GM10248 (cell line): ENCODE data around the gene ZNF593OS.

Experiments used
- CTCF ChIA-PET: fragments of 300-600 bp; sonication (Branson Sonifier 250); formaldehyde crosslinking; extraction: SDS; loops from one replicate; lab custom pipeline; 2021; ENCODE audit warnings: antibody characterized with exemption; lab: Yijun Ruan, JAX
- POLR2A ChIA-PET: fragments of 350-650 bp; sonication (Branson Sonifier 250); formaldehyde crosslinking; extraction: SDS; loops from one replicate; lab custom pipeline; 2020; ENCODE audit warnings: antibody characterized with exemption; lab: Yijun Ruan, JAX
- DNase-seq: peaks from one replicate; pipeline ENCODE4 v3.0.0; 2012; ENCODE audit errors: extremely low spot score
- TF ChIP-seq, protein P1 (sequence below): IDR thresholded peaks from 2 replicates; pipeline ENCODE4 v1.5.1; 2012; ENCODE audit warnings: mild to moderate bottlenecking, low read depth; ENCODE audit errors: extremely low read depth, missing control alignments, control extremely low read depth

ZNF593OS gene

DNA sequence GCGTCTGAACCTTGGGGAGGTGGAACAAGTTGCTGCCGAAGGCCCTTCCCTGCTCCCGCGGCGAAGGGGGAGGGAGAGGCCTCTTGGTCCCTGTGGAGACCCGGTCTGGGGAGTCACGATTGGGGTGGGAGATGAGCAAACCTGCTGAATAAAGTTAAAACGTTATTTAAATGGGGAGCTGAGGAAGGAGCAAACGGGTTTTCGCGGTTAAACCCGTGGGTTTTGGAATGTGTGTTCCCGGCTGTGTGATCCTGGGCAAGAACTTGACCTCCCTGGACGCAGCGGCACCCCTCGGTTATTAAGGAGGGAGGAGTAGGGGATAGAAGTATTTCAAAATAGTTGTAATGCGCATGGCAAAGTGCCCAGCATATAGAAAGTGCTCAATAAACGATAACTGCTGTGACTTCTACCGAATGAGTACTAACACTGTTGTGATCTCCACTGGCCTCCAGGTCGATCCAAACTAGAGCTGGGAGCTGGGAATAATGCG is 9.4 kb downstream of the ZNF593OS start:
- TF ChIP-seq, protein P1, sequence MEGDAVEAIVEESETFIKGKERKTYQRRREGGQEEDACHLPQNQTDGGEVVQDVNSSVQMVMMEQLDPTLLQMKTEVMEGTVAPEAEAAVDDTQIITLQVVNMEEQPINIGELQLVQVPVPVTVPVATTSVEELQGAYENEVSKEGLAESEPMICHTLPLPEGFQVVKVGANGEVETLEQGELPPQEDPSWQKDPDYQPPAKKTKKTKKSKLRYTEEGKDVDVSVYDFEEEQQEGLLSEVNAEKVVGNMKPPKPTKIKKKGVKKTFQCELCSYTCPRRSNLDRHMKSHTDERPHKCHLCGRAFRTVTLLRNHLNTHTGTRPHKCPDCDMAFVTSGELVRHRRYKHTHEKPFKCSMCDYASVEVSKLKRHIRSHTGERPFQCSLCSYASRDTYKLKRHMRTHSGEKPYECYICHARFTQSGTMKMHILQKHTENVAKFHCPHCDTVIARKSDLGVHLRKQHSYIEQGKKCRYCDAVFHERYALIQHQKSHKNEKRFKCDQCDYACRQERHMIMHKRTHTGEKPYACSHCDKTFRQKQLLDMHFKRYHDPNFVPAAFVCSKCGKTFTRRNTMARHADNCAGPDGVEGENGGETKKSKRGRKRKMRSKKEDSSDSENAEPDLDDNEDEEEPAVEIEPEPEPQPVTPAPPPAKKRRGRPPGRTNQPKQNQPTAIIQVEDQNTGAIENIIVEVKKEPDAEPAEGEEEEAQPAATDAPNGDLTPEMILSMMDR: no peak
- no peak for DNase-seq
- ChIA-PET CTCF (interaction anchor here (1.2 to 1.8 kb wide), 4 partner anchors 16 to 126 kb away, joined by 4 to 6 read pairs (median 4); partner anchors contain the start of gene PDIK1L), POLR2A (no interaction called here)

DNA sequence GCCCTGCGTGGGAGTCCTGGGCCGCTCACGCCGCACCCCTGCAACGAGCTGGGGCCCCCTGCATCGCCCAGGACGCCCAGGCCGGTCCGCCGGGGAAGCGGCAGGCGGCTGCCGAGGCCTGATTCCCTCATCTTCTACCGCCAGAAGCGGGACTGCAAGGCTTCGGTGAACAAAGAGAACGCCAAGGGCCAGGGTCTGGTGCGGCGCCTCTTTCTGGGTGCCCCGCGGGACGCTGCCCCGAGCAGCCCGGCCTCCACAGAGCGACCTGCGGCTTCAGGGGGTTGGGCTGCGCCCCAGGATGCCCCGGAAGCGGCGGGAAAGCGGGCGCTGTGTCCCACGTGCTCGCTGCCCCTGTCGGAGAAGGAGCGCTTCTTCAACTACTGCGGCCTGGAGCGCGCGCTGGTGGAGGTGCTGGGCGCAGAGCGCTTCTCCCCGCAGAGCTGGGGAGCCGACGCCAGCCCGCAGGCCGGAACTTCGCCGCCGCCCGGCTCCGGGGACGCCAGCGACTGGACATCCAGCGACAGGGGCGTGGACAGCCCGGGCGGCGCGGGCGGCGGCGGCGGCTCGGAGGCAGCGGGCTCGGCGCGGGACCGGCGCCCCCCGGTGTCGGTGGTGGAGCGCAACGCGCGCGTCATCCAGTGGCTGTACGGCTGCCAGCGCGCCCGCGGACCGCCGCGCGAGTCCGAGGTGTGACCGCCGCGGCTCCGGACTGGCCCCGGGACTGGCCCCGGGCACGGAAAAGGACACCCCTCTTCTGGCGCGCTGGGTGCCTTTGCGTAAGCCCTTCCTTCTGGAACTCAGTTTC is 10.0 kb downstream of the ZNF593OS start:
- TF ChIP-seq, protein P1: peak; percentile 26
- CTCF ChIA-PET: interaction anchor here (1.2 to 1.5 kb wide), 2 partner anchors 17 to 49 kb away, joined by 4 read pairs; partner anchors contain the start of gene PDIK1L

DNA sequence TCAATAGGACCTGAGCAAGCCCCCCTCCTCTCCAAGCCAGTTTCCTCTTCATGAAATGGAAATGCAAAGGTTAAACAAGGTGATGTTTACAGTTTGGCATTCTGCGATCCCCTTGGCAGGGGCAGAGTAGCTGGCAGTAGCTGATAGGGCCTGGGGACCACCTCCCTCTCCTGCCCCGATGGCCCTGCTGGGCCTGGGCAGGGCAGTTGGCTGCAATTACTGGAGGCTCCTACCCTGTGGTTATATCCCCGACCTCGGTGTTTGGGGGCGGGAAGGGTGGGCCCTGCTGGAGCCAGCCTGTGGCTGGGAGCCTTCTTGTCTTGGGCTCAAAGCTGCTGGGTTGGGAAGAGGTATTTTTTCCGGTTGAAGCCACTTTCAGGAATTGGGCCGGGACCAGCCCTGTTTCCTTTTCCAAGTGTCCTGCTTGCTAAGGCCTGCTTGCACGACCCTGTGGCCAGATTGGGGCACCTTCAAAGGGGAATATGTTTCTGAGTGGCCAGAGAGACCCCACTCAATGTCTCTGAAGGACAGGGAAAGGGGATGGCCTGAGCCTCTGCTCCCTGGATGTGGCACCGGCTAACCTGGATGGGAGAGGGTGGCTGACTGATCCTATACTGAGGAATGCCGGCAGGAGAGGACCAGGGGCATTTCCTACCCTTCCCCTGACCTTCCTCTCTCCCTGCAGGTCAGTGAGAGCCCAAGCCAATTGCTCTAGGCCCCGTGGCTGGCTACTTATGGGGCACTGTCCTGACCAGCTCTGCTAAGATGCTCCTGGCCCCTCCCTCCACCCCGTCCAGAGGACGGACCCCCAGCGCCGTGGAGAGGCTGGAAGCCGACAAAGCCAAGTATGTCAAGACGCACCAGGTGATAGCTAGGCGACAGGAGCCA is 10.9 kb downstream of the ZNF593OS start:
- TF ChIP-seq, protein P1: no peak
- POLR2A ChIA-PET: no interaction called here
- no peak for DNase-seq
- CTCF ChIA-PET: interaction anchor here (1.2 to 1.5 kb wide), 2 partner anchors 16 to 49 kb away, joined by 4 read pairs; partner anchors contain the start of gene PDIK1L

More for the DNA sequence above, 10.0 kb downstream of the ZNF593OS start:
- no peak for DNase-seq
- POLR2A ChIA-PET: no interaction called here

DNA sequence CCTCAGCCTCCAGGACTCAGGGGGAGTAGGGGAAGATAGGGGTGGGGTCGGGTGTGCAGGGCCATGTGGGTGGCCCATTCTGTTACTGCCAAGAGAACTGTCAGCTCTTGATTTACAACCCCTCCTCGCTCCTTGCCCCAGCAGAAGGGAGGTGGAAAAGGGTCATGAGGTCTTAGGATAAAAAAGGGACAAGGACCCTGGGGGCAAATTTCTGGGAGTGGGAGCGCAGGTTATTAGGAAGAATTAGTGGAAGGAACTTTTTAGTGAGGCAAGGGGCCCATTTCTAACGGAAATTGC is 11.9 kb downstream of the ZNF593OS start:
- ChIA-PET POLR2A (no interaction called here), CTCF (interaction anchor here (3.4 kb wide), 1 partner anchor 10 kb away, joined by 19 read pairs; the partner anchor contains the start of gene ZNF593)
- no peak for DNase-seq
- TF ChIP-seq, protein P1: no peak

DNA sequence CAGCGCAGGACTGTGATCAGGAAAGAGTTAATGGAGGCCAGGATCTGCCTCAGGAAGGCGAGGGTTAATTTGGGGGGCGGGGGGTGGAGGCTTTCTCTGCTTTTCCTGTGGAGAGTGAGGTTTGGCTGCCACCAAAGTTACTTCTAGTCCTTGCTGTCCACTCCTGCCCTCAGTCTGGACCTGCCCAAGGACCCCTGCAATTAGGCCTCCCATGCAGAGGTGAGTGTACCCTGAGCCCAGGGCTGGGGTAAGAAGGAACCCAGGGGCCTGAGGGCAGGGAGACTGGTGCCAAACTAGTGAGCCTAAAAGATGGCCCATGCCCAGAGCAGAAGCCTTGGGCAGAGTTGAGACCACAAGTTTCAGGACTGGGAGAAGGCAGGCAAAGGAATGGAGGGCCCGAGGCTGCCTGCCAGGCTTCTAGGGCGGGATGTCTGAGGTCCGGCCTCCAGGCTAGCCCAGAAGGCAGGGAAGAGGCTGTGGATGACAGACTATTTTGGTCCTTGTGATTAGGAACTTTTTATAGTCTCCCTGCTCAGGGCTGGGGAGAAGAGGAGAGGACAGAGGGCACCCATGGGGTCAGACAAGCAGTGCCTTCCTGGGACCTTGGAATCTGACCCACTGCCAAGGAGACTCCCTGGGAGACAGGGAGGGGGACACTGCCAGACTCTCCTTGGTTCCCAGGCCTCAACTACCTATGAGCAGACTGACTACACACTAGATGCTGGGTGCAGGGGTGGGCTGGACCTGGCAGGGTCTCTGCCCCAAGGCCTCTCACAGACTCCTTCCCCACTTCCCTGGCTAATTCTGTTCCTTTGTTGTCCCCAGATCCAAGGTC is 12.5 kb downstream of the ZNF593OS start, which contains the start of gene FAM110D:
FAM110D (plus strand) TSS at position 172 of the 835 bp plus-strand sequence. CDS start 2,213 bp downstream, outside the sequence.
- TF ChIP-seq, protein P1: no peak
- POLR2A ChIA-PET: no interaction called here
- no peak for DNase-seq
- CTCF ChIA-PET: interaction anchor here (3.4 to 5.0 kb wide), 2 partner anchors 11 to 13 kb away, joined by 19 to 37 read pairs; partner anchors contain the start of gene ZNF593
